NCI-H1105 (cell line): ENCODE data around the gene ZNF358.
"Not testable (repeated sequence)": the region's sequence is repeated elsewhere in the genome, so short reads cannot be mapped to it uniquely, and the experiment has no call there.

Source experiments
- DNase-seq: peaks from one replicate; lab custom pipeline; 2025; lab: John Stamatoyannopoulos, UW

Gene ZNF358

DNA sequence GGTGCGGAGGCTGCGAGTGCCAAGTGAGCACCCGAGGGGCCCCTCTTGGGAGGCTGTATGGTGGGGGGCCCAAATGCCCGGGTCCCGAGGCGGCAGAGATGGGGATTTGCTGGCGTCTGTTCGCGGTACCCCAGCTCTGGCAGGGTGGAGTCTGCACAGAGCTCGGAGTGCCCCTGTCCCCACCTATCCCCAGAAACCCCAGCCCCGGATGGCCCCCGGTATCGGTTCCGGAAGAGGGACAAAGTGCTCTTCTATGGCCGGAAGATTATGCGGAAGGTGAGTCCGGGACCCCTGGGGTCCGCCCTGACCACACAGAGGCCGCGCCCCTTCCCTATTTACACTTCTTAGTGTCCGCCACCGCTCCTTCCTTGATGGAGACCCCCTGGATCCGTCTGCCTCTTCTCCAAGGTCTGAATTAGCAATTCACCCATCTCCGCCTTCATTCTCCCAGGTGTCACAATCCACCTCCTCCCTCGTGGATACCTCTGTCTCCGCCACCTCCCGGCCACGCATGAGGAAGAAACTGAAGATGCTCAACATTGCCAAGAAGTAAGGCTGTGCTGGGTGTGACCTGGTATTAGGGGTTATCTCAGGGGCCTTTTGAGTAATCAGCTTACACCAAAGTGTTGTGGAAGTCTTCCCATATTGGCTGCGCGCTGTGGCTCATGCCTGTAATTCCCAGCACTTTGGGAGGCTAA lies 20.2 kb downstream of the ZNF358 start:
- no peak for DNase-seq

GRCh38 chr19:7538990-7539389 lies 23.1 kb downstream of the ZNF358 start:
- DNase-seq: not testable (repeated sequence)

GRCh38 chr19:7539827-7540425 lies 24.0 kb downstream of the ZNF358 start:
- no peak for DNase-seq

- DNase-seq: no peak
Observed at GRCh38 chr19:7540761-7541474, 25.0 kb downstream of the ZNF358 start.

- no peak for DNase-seq
Observed at GRCh38 chr19:7541475-7541824, 25.5 kb downstream of the ZNF358 start.

GRCh38 chr19:7541828-7542443 lies 26.0 kb downstream of the ZNF358 start:
- no peak for DNase-seq

- DNase-seq: no peak
Observed at GRCh38 chr19:7542556-7543348, 26.8 kb downstream of the ZNF358 start.

DNA sequence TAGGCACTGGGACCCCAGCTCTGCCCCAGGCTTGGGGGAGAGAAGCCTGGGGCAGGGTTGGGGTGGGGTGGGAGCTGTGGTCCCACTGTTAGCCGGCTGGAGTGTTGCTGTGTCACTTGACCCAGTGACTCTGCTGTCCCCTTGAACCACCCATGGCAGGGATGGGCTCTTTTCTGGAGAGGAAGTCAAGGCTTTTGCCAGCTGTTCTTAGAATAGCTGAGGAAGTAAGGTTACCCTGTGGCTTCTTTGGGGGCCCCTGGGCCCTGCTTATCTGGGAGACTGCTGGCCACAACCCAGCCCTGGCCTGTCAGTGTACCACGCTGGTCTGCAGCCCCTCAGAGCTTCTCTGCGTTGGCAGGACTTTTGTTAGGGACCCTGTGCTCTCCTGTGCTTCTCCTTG lies 28.7 kb downstream of the ZNF358 start:
- DNase-seq: no peak

GRCh38 chr19:7545300-7545699 lies 29.4 kb downstream of the ZNF358 start:
- DNase-seq: no peak

DNA sequence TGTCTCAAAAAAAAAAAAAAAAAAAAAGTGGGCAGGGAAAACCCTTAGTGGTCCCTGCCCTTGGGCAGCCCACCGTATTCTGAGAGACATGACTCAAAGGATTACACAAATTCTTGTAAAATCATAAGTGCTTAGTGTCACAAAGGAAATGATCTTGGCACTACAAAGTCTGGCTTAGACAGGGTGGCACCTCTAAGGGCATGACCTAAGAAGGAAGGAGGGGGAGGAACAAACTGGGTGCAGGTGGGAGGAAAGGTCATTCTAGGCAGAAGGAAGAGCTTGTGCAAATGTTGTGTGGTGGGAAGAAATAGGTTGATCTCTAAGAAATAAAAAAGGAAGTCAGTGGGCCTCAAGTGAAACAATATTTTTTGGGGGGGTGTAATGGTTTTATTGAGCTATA lies 30.0 kb downstream of the ZNF358 start:
- DNase-seq: no peak

- DNase-seq: no peak
Observed at GRCh38 chr19:7547159-7547558, 31.3 kb downstream of the ZNF358 start.

GRCh38 chr19:7549429-7550148 lies 33.7 kb downstream of the ZNF358 start:
- no peak for DNase-seq

- DNase-seq: no peak
Observed at GRCh38 chr19:7550169-7550770, 34.4 kb downstream of the ZNF358 start.

DNA sequence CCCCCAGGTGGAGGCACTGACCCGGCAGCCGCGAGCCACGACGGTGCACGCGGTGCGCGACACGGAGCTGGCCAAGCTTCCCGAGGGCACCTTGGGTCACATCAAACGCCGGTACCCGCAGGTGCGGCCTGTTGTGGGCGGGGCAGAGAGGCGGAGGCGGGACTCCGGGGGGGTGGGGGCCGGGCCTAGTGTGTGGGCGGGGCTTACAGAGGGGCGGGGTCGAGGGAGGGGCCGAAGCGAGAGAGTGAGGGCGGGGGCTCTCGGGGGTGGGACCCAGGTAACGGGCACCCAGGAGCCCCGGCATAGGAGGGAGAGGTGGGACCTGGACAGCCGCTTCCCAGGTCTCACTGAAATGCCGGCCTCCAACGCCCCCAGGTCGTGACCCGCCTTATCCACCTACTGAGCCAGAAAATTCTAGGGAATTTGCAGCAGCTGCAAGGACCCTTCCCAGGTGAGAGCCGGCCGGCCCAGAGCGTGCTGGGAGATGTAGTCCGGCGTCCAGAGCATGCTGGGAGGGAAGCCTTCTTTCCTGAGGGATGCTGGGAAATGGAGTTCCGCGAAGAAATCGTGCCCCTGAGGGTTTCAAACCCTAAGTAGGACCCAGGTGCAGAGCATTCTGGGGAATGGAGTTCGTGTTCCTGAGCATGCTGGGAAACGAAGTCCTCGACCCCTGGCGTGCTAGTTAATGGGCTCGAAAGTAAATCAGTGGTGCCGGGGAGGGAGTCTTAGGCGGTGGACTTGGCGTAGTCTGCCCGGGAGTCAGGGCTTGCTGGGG lies 35.3 kb downstream of the ZNF358 start:
- DNase-seq: no peak

DNA sequence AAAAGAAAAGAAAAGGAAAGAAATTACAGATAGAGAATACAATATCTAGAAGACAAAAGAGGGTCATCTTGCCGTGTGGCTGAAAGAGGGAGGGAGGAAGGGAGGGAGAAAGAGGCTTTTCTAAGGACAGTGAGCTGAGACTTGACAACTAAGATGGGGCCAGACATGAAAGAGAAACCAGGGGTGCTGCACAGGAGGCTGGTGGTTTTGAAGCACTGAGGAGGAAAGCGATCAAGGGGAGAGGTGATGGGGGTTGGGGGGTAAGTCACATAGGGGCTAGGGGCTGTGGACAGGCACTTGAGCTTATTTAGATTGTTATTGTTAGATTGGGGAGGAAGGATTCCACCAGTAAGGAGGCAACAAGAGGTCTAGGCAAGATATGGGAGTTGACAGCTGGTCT lies 36.9 kb downstream of the ZNF358 start:
- no peak for DNase-seq

DNA sequence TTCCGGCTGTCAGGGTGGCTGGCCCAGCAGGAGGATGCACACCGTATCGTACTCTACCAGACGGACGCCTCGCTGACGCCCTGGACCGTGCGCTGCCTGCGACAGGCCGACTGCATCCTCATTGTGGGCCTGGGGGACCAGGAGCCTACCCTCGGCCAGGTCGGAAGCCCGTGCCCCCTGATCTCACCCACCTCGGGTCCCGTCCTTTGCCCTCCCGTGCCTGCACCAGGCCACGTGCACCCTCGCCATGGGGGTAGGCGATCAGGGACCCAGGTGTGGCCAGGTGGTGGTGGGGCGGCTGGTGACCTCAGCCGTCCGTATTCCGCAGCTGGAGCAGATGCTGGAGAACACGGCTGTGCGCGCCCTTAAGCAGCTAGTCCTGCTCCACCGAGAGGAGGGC lies 38.7 kb downstream of the ZNF358 start:
- DNase-seq: no peak

DNA sequence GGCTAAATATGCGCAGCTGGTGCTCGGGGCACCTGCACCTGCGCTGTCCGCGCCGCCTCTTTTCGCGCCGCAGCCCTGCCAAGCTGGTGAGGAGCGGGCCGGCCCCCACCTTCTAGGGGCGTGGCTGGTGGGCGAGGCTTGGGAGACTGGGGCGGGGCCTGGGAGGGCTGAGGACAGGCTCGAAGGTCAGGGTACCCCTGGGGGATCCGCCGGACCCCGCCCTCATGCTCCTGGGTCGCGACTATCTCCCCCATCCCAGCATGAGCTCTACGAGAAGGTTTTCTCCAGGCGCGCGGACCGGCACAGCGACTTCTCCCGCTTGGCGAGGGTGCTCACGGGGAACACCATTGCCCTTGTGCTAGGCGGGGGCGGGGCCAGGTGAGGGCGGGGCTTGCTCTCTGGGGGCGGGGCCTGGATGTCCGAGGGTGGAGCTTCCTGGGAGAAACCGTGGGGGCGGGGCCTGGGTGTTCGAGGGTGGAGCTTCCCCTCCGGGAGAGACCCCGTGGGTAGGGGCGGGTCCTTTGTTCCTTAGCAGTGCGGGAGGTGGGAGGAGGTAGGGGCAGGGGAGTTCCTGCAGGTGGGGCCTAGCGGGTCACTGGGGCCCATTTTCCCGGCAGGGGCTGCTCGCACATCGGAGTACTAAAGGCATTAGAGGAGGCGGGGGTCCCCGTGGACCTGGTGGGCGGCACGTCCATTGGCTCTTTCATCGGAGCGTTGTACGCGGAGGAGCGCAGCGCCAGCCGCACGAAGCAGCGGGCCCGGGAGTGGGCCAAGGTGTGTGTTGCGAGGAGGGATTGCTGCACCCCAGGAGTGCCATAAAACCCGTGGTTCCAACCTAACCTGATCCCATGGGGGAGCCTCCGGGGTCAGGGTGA lies 39.3 kb downstream of the ZNF358 start:
- DNase-seq: no peak

DNA sequence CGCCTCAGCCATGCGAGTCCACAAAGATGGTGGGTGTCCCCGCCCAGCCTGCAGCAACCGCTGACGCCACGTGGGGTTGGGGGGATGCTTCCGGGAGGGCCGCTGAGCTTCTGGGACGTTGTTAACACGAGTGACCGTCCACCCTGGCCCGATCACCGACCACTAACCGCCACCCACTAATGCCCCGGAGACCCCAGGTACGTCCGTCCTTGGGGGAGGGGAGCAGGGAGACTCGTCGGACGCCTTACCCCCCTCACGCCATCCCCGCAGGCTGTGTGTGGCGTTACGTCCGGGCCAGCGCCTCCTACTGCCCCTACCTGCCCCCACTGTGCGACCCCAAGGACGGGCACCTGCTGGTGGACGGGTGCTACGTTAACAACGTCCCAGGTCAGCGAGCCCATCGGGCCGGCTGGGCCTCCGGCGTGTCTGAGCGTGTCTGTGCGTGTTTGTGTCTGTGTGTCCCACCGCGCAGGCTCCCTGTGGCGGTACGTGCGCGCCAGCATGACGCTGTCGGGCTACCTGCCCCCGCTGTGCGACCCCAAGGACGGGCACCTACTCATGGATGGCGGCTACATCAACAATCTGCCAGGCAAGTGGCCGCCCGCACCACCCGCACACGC lies 40.9 kb downstream of the ZNF358 start:
- no peak for DNase-seq

DNA sequence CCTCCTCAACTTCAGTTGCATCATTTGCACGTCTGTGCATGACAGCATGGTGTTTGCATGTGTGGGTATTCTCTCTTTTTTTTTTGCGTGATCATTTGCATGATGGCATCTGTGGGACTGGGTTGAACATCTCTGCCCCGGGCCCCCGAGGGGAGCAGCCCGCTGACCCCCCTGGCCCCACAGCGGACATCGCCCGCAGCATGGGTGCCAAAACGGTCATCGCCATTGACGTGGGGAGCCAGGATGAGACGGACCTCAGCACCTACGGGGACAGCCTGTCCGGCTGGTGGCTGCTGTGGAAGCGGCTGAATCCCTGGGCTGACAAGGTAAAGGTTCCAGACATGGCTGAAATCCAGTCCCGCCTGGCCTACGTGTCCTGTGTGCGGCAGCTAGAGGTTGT lies 42.8 kb downstream of the ZNF358 start:
- DNase-seq: no peak
